NAMALWA (cell line): ENCODE results near the gene TMEM121B.

Experiments used
- DNase-seq: peaks from one replicate; pipeline ENCODE4 v3.0.0-alpha.2; 2015; ENCODE audit warnings: low spot score

The TMEM121B gene

GRCh38 chr22:17087498-17088131 lies 33.5 kb downstream of the TMEM121B start:
- peak; percentile 84 for DNase-seq

- DNase-seq, result peak; percentile 38
These were observed 34.2 kb downstream of the TMEM121B start for GRCh38 chr22:17086788-17087497.

- no peak for DNase-seq
These were observed 34.9 kb downstream of the TMEM121B start for GRCh38 chr22:17086296-17086695.

GRCh38 chr22:17085277-17086181 lies 35.6 kb downstream of the TMEM121B start:
- DNase-seq, result no peak

DNA sequence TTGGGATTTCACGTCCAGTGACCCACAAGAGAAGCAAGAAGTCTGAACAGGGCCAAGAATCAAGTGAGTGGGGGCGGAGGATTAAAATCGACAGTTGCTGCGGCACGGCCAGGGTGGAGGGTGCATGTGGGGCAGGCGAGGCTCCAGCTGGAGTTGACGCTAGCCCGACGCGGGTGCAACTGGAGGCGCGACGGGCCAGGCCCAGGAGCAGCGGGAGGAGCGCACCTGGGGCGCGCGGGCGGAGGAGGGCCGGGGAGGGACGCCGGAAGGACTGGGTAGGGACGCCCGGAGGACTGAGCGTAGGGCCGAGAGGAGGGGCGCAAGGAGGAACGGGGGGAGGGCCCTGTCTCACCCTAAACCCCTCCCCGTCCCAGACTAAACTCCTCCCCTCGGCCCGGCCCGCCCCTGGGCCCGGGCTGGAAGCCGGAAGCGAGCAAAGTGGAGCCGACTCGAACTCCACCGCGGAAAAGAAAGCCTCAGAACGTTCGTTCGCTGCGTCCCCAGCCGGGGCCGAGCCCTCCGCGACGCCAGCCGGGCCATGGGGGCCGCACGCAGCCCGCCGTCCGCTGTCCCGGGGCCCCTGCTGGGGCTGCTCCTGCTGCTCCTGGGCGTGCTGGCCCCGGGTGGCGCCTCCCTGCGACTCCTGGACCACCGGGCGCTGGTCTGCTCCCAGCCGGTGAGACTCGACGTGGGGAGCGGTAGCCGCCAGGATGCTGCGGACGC lies 36.4 kb downstream of the TMEM121B start, which contains the start of gene IL17RA:
TSS of gene IL17RA (plus strand) at position 447 of the 723 bp plus-strand sequence. CDS start at position 539, 92 bp downstream.
- DNase-seq, result peak; percentile 93

GRCh38 chr22:17083811-17084441 lies 37.2 kb downstream of the TMEM121B start:
- no peak for DNase-seq

GRCh38 chr22:17083255-17083654 lies 37.9 kb downstream of the TMEM121B start:
- no peak for DNase-seq

DNA sequence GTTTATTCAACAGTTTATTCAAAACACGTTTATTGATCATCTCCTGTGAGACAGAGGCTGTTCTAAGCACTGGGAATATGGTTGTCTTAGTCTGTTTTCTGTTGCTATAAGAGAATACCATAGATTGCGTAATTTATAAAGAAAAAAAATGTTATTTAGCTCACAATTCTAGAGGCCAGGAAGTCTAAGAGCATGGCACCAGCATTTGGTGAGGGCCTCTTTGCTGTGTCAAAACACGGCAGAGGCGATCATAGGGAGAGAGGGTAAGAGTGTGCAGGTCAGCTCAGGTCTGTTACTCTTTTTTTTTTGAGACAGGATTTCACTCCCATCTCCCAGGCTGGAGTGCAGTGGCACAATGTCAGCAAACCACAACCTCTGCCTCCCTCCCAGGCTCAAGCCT lies 41.6 kb downstream of the TMEM121B start:
- no peak for DNase-seq

DNA sequence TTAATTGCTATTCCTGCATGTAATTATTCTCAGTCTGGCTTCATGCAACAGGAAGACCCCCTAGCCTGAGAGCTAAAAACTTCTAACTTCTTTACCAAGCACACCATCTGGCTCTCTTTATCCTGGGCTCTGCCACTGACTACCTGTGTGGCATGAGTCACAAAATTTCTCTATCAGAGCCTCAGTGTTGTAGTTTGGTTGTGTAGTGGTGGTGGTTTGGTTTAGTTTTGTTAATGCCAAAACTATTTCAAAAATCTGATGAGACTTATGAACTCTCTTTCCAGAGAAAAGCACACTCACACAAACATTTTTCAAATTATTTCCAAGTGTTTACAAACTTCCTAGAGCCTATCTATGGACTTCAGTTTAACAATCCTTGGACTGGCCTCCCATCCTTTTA lies 43.9 kb downstream of the TMEM121B start:
- DNase-seq, result no peak

GRCh38 chr22:17074648-17075002 lies 46.5 kb downstream of the TMEM121B start:
- DNase-seq, result no peak

GRCh38 chr22:17072877-17073276 lies 48.3 kb downstream of the TMEM121B start:
- no peak for DNase-seq
